Rectal smooth muscle tissue (tissue), 1 donor: ENCODE measurements around the gene LZTS2.
A peak's percentile ranks its signal among the peaks of the same experiment; 100 is the strongest.

Source experiments
- H3K27ac ChIP-seq: one replicate; pipeline ENCODE4 v1.7.0; 2013; ENCODE audit warnings: low read depth, low read length, inconsistent platforms
- H3K27me3 ChIP-seq: one replicate; pipeline ENCODE4 v1.7.0; 2013; ENCODE audit warnings: low read length; ENCODE audit not compliant: control insufficient read depth, insufficient read depth
- H3K36me3 ChIP-seq: one replicate; pipeline ENCODE4 v1.7.0; 2013; ENCODE audit warnings: low read length; ENCODE audit not compliant: control insufficient read depth, insufficient read depth
- H3K4me1 ChIP-seq: one replicate; pipeline ENCODE4 v1.7.0; 2013; ENCODE audit warnings: low read length; ENCODE audit not compliant: control insufficient read depth, insufficient read depth
- H3K4me3 ChIP-seq: one replicate; pipeline ENCODE4 v1.7.0; 2013; ENCODE audit warnings: low read length
- H3K9ac ChIP-seq: one replicate; pipeline ENCODE4 v1.7.0; 2013; ENCODE audit warnings: low read length

LZTS2 gene

DNA sequence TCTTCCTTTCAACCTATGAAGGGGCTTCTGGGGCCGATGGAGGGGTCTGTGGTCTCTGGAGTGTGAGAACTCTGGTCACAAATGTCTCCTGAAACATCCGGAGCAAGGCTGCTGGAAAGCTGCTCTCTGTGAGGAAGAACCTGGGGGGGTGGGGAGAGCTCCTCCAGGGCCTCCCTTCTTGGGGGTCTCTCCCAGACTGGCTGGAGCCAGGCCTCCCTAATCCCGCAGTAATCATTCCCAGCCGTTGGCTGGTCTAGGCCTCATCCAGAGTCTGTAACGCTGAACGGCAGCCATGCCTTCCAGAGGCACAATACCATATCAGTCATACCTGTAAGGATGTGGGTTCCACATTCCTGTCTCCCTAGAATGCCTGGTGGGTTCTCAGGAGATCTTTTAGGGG, 4.4 kb upstream of the LZTS2 start:
- no peak overlapping the region for H3K27ac ChIP-seq
- H3K9ac ChIP-seq = no peak overlapping the region
- peaks cover 11% of the 10 kb centered on the region for H3K36me3 ChIP-seq

DNA sequence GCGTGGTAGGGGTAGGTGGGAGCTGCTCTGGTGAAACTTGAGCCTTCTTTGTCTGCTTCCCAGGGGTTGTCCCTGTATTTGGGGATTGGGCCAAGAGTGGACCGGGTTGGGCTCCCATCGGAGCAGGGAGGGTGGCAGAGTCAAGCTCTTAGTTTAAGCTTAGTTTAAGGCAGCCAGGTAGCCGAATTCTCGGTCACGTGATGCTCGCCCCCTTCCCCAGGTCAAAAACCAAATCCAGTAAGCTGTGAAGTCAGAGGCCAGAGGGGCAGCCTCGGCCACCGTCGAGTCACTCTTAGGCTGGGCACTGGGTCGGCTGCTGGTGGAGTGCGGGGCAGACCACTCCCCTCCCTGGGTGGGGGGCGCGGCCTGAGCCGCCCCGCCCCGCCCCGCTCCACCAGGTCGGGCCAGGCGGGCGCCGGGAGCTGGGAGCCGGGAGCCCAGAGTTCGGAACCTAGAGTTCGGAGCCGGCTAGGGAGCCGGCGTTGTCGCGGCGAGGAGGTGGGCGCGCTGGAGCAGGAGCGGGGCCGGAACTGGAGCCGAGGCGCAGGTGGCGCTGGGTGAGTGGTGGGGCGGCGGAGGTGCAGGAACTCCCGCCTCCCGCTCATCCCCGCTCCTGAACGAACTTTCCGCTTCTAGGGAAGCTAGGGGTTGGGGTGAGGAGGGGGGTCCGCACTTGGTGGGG, 2.8 kb upstream of the LZTS2 start:
- Histone ChIP-seq H3K27ac (peak overlapping the region; percentile 93), H3K9ac (peak overlapping the region; percentile 42), H3K27me3 (no peaks in the 10 kb centered on the region), H3K36me3 (no peaks in the 10 kb centered on the region), H3K4me1 (peaks cover 22% of the 10 kb centered on the region), H3K4me3 (peak overlapping the region; percentile 79)

More for the DNA sequence above, 4.4 kb upstream of the LZTS2 start:
- peaks cover 10% of the 10 kb centered on the region for H3K4me1 ChIP-seq
- no peak overlapping the region for H3K4me3 ChIP-seq
- H3K27me3 ChIP-seq = no peaks in the 10 kb centered on the region

- peaks cover 30% of the 10 kb centered on the region for H3K4me1 ChIP-seq
- H3K27ac ChIP-seq = peak overlapping the region; percentile 93
Measured at GRCh38 chr10:100997360-100998182, 2.0 kb upstream of the LZTS2 start.

GRCh38 chr10:100998183-100998990, 1.2 kb upstream of the LZTS2 start:
- H3K9ac ChIP-seq = peak overlapping the region; percentile 59
- H3K27me3 ChIP-seq = no peaks in the 10 kb centered on the region
- peaks cover 30% of the 10 kb centered on the region for H3K4me1 ChIP-seq
- peak overlapping the region; percentile 79 for H3K4me3 ChIP-seq
- peak overlapping the region; percentile 93 for H3K27ac ChIP-seq
- peaks cover 5% of the 10 kb centered on the region for H3K36me3 ChIP-seq

More at GRCh38 chr10:100997360-100998182, 2.0 kb upstream of the LZTS2 start:
- Histone ChIP-seq H3K4me3 (peak overlapping the region; percentile 79), H3K27me3 (no peaks in the 10 kb centered on the region), H3K36me3 (no peaks in the 10 kb centered on the region), H3K9ac (peak overlapping the region; percentile 50)

DNA sequence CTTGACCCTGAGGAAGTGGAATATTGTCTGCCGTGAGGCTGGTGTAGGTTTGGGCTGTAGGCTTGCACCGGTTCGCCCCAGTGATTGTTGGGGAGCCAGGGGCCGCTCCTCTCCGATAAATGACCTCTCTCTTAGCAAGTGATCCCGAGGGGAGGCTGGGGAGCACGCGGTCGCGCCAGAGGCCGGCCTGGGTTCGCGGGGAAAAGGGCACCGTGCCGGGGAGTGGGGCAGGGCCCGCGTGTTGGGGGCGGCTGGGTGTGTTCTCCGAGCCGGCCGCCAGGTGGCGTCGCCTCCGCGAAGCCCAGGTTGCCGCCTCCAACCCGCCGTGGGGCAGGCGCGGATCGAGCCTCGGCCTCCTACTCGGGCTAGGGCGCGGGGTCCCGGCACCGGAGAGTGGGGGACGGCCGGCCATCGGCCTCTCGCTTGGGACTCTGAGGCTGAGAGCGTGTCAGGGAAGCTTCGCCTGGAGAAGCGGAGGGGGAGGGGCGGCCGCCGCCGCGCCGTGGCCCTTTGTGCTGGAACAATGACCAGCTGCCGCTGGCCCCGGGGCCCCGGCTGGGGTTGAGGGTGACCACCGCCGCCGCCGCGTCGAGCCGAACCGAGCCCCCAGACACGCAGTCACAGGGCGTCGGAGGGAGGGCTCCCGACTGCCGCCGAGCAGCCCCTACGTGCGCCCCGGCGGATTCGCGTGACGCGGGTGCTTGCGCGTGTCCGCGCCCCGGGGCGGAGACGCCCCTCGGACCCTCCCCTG, 442 bp upstream of the LZTS2 start:
- H3K4me3 ChIP-seq = peak overlapping the region; percentile 79
- H3K36me3 ChIP-seq = peaks cover 10% of the 10 kb centered on the region
- H3K27ac ChIP-seq = peak overlapping the region; percentile 93
- H3K9ac ChIP-seq = peak overlapping the region; percentile 68
- H3K27me3 ChIP-seq = no peaks in the 10 kb centered on the region
- H3K4me1 ChIP-seq = peaks cover 30% of the 10 kb centered on the region

DNA sequence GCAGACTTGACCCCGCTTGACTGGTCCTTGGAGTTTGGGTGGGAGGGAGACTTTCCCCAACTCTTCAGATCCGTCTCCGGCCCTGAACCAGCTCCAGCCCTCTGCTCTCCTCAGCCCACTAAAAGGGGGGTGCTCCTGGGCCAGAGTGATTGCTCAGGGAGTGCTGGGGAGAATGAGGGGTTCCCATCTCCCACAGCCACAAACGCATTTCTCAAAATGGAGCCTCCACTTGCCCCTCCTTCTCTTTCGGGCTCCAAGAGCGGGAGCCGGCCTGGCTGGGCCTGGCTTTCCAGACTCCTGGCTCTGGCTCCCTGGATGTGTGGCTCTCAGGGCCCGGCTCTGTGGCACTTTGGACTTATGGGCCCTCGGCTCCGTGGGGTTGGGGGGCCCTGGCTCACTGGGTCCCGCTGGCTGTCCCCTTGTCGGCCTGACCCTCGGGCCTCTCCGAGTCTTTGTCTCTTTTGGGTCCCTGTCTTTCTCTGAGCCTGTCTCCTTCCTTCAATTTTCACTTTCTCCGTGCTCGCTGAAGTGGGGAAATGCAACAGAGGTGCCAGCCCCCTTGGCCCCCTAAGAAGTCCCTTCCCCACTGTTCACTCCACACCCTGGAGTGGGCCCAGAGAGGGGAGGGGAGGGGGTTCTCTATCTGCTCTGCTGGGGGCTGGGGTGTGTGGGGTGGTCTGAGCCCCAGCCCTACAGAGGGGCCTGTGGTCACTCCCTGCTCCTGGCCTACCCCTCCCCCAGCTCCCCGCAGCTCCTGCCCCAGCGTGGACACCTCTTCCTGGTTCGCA, 713 bp downstream of the LZTS2 start:
- Histone ChIP-seq H3K36me3 (peaks cover 15% of the 10 kb centered on the region), H3K4me3 (peak overlapping the region; percentile 76), H3K4me1 (peaks cover 30% of the 10 kb centered on the region), H3K27ac (peak overlapping the region; percentile 93), H3K27me3 (no peaks in the 10 kb centered on the region), H3K9ac (peak overlapping the region; percentile 79)

GRCh38 chr10:101000915-101001658, 1.5 kb downstream of the LZTS2 start:
- H3K27me3 ChIP-seq = no peaks in the 10 kb centered on the region
- H3K36me3 ChIP-seq = peaks cover 16% of the 10 kb centered on the region
- peak overlapping the region; percentile 76 for H3K4me3 ChIP-seq
- H3K9ac ChIP-seq = peak overlapping the region; percentile 79
- peaks cover 30% of the 10 kb centered on the region for H3K4me1 ChIP-seq
- H3K27ac ChIP-seq = peak overlapping the region; percentile 93

DNA sequence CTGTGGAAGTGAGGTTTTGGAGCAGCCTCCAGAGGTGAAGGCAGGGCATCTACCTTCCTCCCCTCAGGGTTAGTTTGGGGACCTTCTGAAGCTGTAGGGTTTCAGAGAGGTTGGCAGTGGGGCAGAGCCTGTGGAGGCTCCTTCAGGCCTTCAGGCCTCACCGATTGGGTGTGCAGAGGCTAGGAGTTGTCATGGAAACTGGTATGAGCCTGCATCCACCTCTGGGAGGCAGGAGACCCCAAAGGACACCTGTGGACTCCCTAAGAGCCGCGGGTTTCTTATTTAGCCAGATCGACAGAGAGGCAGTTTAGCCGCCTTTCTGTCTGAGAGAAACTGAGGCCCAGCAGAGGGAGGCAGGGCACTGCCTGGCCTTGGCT, 2.0 kb downstream of the LZTS2 start:
- peak overlapping the region; percentile 11 for H3K4me3 ChIP-seq
- H3K27me3 ChIP-seq = no peaks in the 10 kb centered on the region
- peak overlapping the region; percentile 93 for H3K27ac ChIP-seq
- H3K9ac ChIP-seq = peak overlapping the region; percentile 3
- peaks cover 27% of the 10 kb centered on the region for H3K4me1 ChIP-seq
- H3K36me3 ChIP-seq = peaks cover 19% of the 10 kb centered on the region

DNA sequence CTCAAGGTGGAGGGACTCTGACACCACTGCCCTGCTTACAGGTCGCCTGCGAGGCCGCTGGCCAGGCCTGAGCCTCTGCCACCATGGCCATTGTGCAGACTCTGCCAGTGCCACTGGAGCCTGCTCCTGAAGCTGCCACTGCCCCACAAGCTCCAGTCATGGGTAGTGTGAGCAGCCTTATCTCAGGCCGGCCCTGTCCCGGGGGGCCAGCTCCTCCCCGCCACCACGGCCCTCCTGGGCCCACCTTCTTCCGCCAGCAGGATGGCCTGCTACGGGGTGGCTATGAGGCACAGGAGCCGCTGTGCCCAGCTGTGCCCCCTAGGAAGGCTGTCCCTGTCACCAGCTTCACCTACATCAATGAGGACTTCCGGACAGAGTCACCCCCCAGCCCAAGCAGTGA, 2.8 kb downstream of the LZTS2 start:
- H3K27ac ChIP-seq = peak overlapping the region; percentile 93
- H3K4me1 ChIP-seq = peaks cover 31% of the 10 kb centered on the region
- peaks cover 19% of the 10 kb centered on the region for H3K36me3 ChIP-seq
- no peaks in the 10 kb centered on the region for H3K27me3 ChIP-seq
- no peak overlapping the region for H3K9ac ChIP-seq
- H3K4me3 ChIP-seq = no peak overlapping the region

- H3K4me3 ChIP-seq = no peak overlapping the region
Measured at GRCh38 chr10:101003639-101004206, 4.1 kb downstream of the LZTS2 start.

More at GRCh38 chr10:101003639-101004206, 4.1 kb downstream of the LZTS2 start:
- H3K4me1 ChIP-seq = peaks cover 32% of the 10 kb centered on the region
- H3K27me3 ChIP-seq = no peaks in the 10 kb centered on the region
- H3K36me3 ChIP-seq = peaks cover 19% of the 10 kb centered on the region
- no peak overlapping the region for H3K27ac ChIP-seq
- no peak overlapping the region for H3K9ac ChIP-seq
